Karpas-422 (cell line): Measurements from ENCODE around the gene LEKR1. TPM values are rescaled to one million over a fixed set of nuclear protein-coding genes. Genes with fewer than 3 reads are reported as not detected.
A peak's percentile ranks its signal among the peaks of the same experiment; 100 is the strongest.
"Not testable (repeated sequence)": the region's sequence is repeated elsewhere in the genome, so short reads cannot be mapped to it uniquely, and the experiment has no call there.

Experiments
- DNase-seq: peaks from one replicate; pipeline ENCODE4 v3.0.0-alpha.2; 2015
- H2AFZ ChIP-seq: fragments of 200-600 bp; sonication (generic); 2 replicates; pipeline ENCODE4 v1.6.1; 2014; ENCODE audit warnings: antibody characterized with exemption, low read length, mixed read lengths
- H3K27ac ChIP-seq: fragments of 200-600 bp; sonication (generic); 2 replicates; pipeline ENCODE4 v1.5.1; 2014; ENCODE audit warnings: mild to moderate bottlenecking, low read length, moderate library complexity
- H3K27me3 ChIP-seq: fragments of 200-600 bp; sonication (generic); 2 replicates; pipeline ENCODE4 v1.6.1; 2014; ENCODE audit warnings: low read length, mixed read lengths
- H3K36me3 ChIP-seq: fragments of 200-600 bp; sonication (generic); 2 replicates; pipeline ENCODE4 v1.6.1; 2014; ENCODE audit warnings: low read length, mixed read lengths; ENCODE audit not compliant: insufficient read depth
- H3K4me1 ChIP-seq: fragments of 200-600 bp; sonication (generic); 2 replicates; pipeline ENCODE4 v1.6.1; 2014; ENCODE audit warnings: mild to moderate bottlenecking, low read length, mixed read lengths
- H3K4me2 ChIP-seq: fragments of 200-600 bp; sonication (generic); 2 replicates; pipeline ENCODE4 v1.6.1; 2014; ENCODE audit warnings: low read length, low read depth, mild to moderate bottlenecking; ENCODE audit not compliant: poor library complexity, severe bottlenecking
- H3K4me3 ChIP-seq: fragments of 200-600 bp; sonication (generic); 2 replicates; pipeline ENCODE4 v1.5.1; 2014; ENCODE audit warnings: mild to moderate bottlenecking, antibody characterized with exemption, low read length, mixed read lengths
- H3K79me2 ChIP-seq: fragments of 200-600 bp; sonication (generic); 2 replicates; pipeline ENCODE4 v1.6.1; 2014; ENCODE audit warnings: mild to moderate bottlenecking, low read length, mixed read lengths
- H3K9ac ChIP-seq: fragments of 200-600 bp; sonication (generic); 2 replicates; pipeline ENCODE4 v1.6.0; 2014; ENCODE audit warnings: low read length
- H3K9me2 ChIP-seq: fragments of 200-600 bp; sonication (generic), shearing (Covaris generic); replicated peaks from 2 replicates; pipeline ENCODE4 v1.6.0; 2014; ENCODE audit warnings: mild to moderate bottlenecking, low read length, moderate library complexity; ENCODE audit not compliant: insufficient read depth
- H3K9me3 ChIP-seq: fragments of 300-700, 200-600 bp; sonication (generic); 2 replicates; pipeline ENCODE4 v1.6.1; 2014; ENCODE audit warnings: low read length, mixed read lengths
- H4K20me1 ChIP-seq: fragments of 200-600 bp; sonication (generic); 2 replicates; pipeline ENCODE4 v1.6.1; 2014; ENCODE audit warnings: mild to moderate bottlenecking, antibody characterized with exemption, low read length, low read depth; ENCODE audit not compliant: insufficient read depth
- total RNA-seq: library from RNA; depleted of rRNA; stranded (reverse); fragments of >200 nt; shearing (Covaris generic); gene quantifications from 2 replicates; pipeline ENCODE4 v1.2.3, GENCODE V29; 2014; ENCODE audit warnings: low replicate concordance

LEKR1 gene
- total RNA-seq, 1 experiment from 2014 or later: 6.4 TPM

GRCh38 chr3:156797368-156797767 is 28.8 kb upstream of the LEKR1 start:
- Histone ChIP-seq H3K4me3 (no peak overlapping the region), H3K9me3 (no peaks in the 10 kb centered on the region), H2AFZ (0 out of 2 replicates have a peak overlapping the region, but pooled peaks have one; percentile 24), H4K20me1 (no peaks in the 10 kb centered on the region), H3K27me3 (no peaks in the 10 kb centered on the region), H3K9me2 (0 out of 2 replicates have a peak, but pooled peaks cover 3% of the 10 kb centered on the region), H3K4me2 (peak overlapping the region; percentile 42), H3K9ac (no peak overlapping the region), H3K36me3 (no peaks in the 10 kb centered on the region), H3K79me2 (no peaks in the 10 kb centered on the region), H3K4me1 (peaks cover 26% of the 10 kb centered on the region), H3K27ac (no peak overlapping the region; the same call in 1 of the 2 replicates)
- DNase-seq: no peak

- H3K79me2 ChIP-seq, H3K4me3 ChIP-seq, H3K9me2 ChIP-seq, DNase-seq, H3K9ac ChIP-seq, H3K36me3 ChIP-seq, H2AFZ ChIP-seq, H3K27me3 ChIP-seq, H3K27ac ChIP-seq, H3K9me3 ChIP-seq, H3K4me2 ChIP-seq, H4K20me1 ChIP-seq: not testable (repeated sequence)
- peaks cover 26% of the 10 kb centered on the region for H3K4me1 ChIP-seq
Measured at GRCh38 chr3:156800287-156800686, 25.9 kb upstream of the LEKR1 start.

GRCh38 chr3:156801746-156802145 is 24.4 kb upstream of the LEKR1 start:
- Histone ChIP-seq H3K4me3 (no peak overlapping the region), H3K9ac (no peak overlapping the region), H3K27ac (no peak overlapping the region), H3K4me1 (peaks cover 16% of the 10 kb centered on the region), H3K9me2 (0 out of 2 replicates have a peak, but pooled peaks cover 3% of the 10 kb centered on the region), H3K27me3 (no peaks in the 10 kb centered on the region), H3K9me3 (no peaks in the 10 kb centered on the region), H2AFZ (no peak overlapping the region), H4K20me1 (no peaks in the 10 kb centered on the region), H3K79me2 (no peaks in the 10 kb centered on the region), H3K36me3 (no peaks in the 10 kb centered on the region), H3K4me2 (no peak overlapping the region)
- DNase-seq: no peak

- Histone ChIP-seq H3K36me3 (no peaks in the 10 kb centered on the region), H2AFZ (no peak overlapping the region), H3K9ac (no peak overlapping the region), H3K4me3 (no peak overlapping the region), H4K20me1 (no peaks in the 10 kb centered on the region), H3K4me1 (peaks cover 3% of the 10 kb centered on the region; the same call in 1 of the 2 replicates), H3K27ac (no peak overlapping the region), H3K79me2 (no peaks in the 10 kb centered on the region), H3K27me3 (no peaks in the 10 kb centered on the region), H3K4me2 (no peak overlapping the region), H3K9me3 (no peaks in the 10 kb centered on the region), H3K9me2 (0 out of 2 replicates have a peak, but pooled peaks cover 3% of the 10 kb centered on the region)
- DNase-seq: no peak
Measured at GRCh38 chr3:156802821-156803606, 23.1 kb upstream of the LEKR1 start.

GRCh38 chr3:156803952-156804741 is 22.0 kb upstream of the LEKR1 start:
- H3K4me1 ChIP-seq: no peaks in the 10 kb centered on the region
- H3K27me3 ChIP-seq: no peaks in the 10 kb centered on the region
- H3K4me3 ChIP-seq: no peak overlapping the region
- DNase-seq: no peak
- H3K79me2 ChIP-seq: no peaks in the 10 kb centered on the region
- H3K36me3 ChIP-seq: no peaks in the 10 kb centered on the region
- H3K9me3 ChIP-seq: no peaks in the 10 kb centered on the region
- H4K20me1 ChIP-seq: no peaks in the 10 kb centered on the region
- H3K9me2 ChIP-seq: 0 out of 2 replicates have a peak, but pooled peaks cover 3% of the 10 kb centered on the region
- H3K9ac ChIP-seq: no peak overlapping the region
- no peak overlapping the region for H2AFZ ChIP-seq
- H3K4me2 ChIP-seq: no peak overlapping the region
- no peak overlapping the region for H3K27ac ChIP-seq

- Histone ChIP-seq H3K4me3 (no peak overlapping the region), H3K79me2 (no peaks in the 10 kb centered on the region), H3K27me3 (no peaks in the 10 kb centered on the region), H3K9me3 (no peaks in the 10 kb centered on the region), H3K27ac (no peak overlapping the region), H4K20me1 (no peaks in the 10 kb centered on the region), H3K4me1 (no peaks in the 10 kb centered on the region), H2AFZ (no peak overlapping the region), H3K4me2 (no peak overlapping the region), H3K36me3 (no peaks in the 10 kb centered on the region), H3K9ac (no peak overlapping the region), H3K9me2 (no peaks in the 10 kb centered on the region)
- no peak for DNase-seq
Measured at GRCh38 chr3:156806698-156807097, 19.5 kb upstream of the LEKR1 start.

- Histone ChIP-seq H3K4me2 (no peak overlapping the region), H3K79me2 (no peaks in the 10 kb centered on the region), H3K27ac (no peak overlapping the region), H3K9me2 (no peaks in the 10 kb centered on the region), H2AFZ (no peak overlapping the region), H3K27me3 (no peaks in the 10 kb centered on the region), H3K9me3 (no peaks in the 10 kb centered on the region), H3K36me3 (no peaks in the 10 kb centered on the region), H3K4me3 (no peak overlapping the region), H3K4me1 (no peaks in the 10 kb centered on the region), H4K20me1 (no peaks in the 10 kb centered on the region), H3K9ac (no peak overlapping the region)
- no peak for DNase-seq
Measured at GRCh38 chr3:156808025-156808424, 18.1 kb upstream of the LEKR1 start.

- no peaks in the 10 kb centered on the region for H3K4me1 ChIP-seq
- H3K4me3 ChIP-seq: no peak overlapping the region
- no peaks in the 10 kb centered on the region for H3K9me2 ChIP-seq
- no peak for DNase-seq
- H3K27ac ChIP-seq: no peak overlapping the region
- no peaks in the 10 kb centered on the region for H4K20me1 ChIP-seq
- H3K36me3 ChIP-seq: no peaks in the 10 kb centered on the region
- no peaks in the 10 kb centered on the region for H3K9me3 ChIP-seq
- no peak overlapping the region for H3K9ac ChIP-seq
- H3K27me3 ChIP-seq: no peaks in the 10 kb centered on the region
- H3K79me2 ChIP-seq: no peaks in the 10 kb centered on the region
- H3K4me2 ChIP-seq: no peak overlapping the region
- H2AFZ ChIP-seq: no peak overlapping the region
Measured at GRCh38 chr3:156811089-156811862, 14.9 kb upstream of the LEKR1 start.
